GM12878 (cell line): Measurements from ENCODE around the gene CYREN. TPM values are rescaled to one million over a fixed set of nuclear protein-coding genes. Genes with fewer than 3 reads are reported as not detected.

Experiments
- DPF2 ChIP-seq: fragments of 450-650 bp; IDR thresholded peaks from 2 replicates; pipeline ENCODE4 v1.6.1; 2017; ENCODE audit warnings: mild to moderate bottlenecking
- IRF5 ChIP-seq: fragments of 450-650 bp; IDR thresholded peaks from 2 replicates; pipeline ENCODE4 v1.6.1; 2017; ENCODE audit warnings: borderline replicate concordance
- LARP7 ChIP-seq: fragments of 450-650 bp; IDR thresholded peaks from 2 replicates; pipeline ENCODE4 v1.6.1; 2017; ENCODE audit warnings: mild to moderate bottlenecking
- MYC ChIP-seq: IDR thresholded peaks from 2 replicates; pipeline ENCODE4 v1.6.1; 2011; ENCODE audit warnings: mild to moderate bottlenecking, low read length, moderate library complexity, inconsistent platforms; ENCODE audit not compliant: insufficient read depth, insufficient replicate concordance, insufficient read length, severe bottlenecking
- POU2F2 ChIP-seq: IDR thresholded peaks from 3 replicates; pipeline ENCODE4 v1.6.1; 2011; ENCODE audit warnings: low read depth, mild to moderate bottlenecking, low read length, borderline replicate concordance
- PRDM15 ChIP-seq: fragments of 450-650 bp; formaldehyde crosslinking; IDR thresholded peaks from 2 replicates; pipeline ENCODE4 v1.4.0; 2020; ENCODE audit warnings: mild to moderate bottlenecking, moderate library complexity
- RAD51 ChIP-seq: fragments of 450-650 bp; IDR thresholded peaks from 2 replicates; pipeline ENCODE4 v1.6.1; 2016; ENCODE audit warnings: moderate library complexity, mild to moderate bottlenecking, inconsistent platforms
- RBBP5 ChIP-seq: fragments of 200-600 bp; sonication (generic); conservative IDR thresholded peaks from 2 replicates; pipeline ENCODE4 v1.6.1; 2016
- TAF1 ChIP-seq: IDR thresholded peaks from 2 replicates; pipeline ENCODE4 v1.6.1; 2011; ENCODE audit warnings: mild to moderate bottlenecking, low read depth, low read length, borderline replicate concordance
- polyA plus RNA-seq, 11 experiments: library from polyadenylated mRNA; depleted of rRNA in 4 of 11; unstranded in 6 of 11; stranded (reverse) in 5 of 11; fragments of >200 nt; fragmentation: Nextera tagmentation in 4 of 11; fragmentation: Illumina TruSeq in 1 of 11; extraction: Ambion mirVana in 4 of 11; extraction: Trizol in 1 of 11; gene quantifications; 1 replicate in 1 of 11; 2 replicates in 10 of 11; pipeline versions ENCODE4 v1.2.1 to v1.2.3, GENCODE V29; 2011 to 2016; ENCODE audit warnings: inconsistent platforms in 2 of 11, missing spikeins in 2 of 11, low read depth in 1 of 11
- total RNA-seq, 4 experiments: library from RNA; depleted of rRNA in 3 of 4; stranded (reverse); fragments of >200 nt in 3 of 4; fragmentation: Illumina TruSeq in 1 of 4; extraction: Trizol in 1 of 4; gene quantifications; 2 replicates each; pipeline versions ENCODE4 v1.2.1 to v1.2.3, GENCODE V29; 2013 to 2021

Gene CYREN
- total and polyA plus RNA-seq, 10 of the 15 experiments (the other 5 are each of a cell fraction or from before 2014, with no cell fraction given), result 8.7 to 64.3 (median 55.7) TPM

GRCh38 chr7:135147341-135147898 lies 23.1 kb downstream of the CYREN start (continued):
- TF ChIP-seq MYC, result no peak
- TF ChIP-seq LARP7, result no peak
- no peak for TF ChIP-seq IRF5
- TF ChIP-seq POU2F2, result no peak
- no peak for TF ChIP-seq TAF1
- no peak for TF ChIP-seq DPF2
- peak; percentile 74 for TF ChIP-seq RAD51
- TF ChIP-seq RBBP5, result no peak
- no peak for TF ChIP-seq PRDM15
